ENCODE results near the gene SLC34A3.
A peak's percentile ranks its signal among the peaks of the same experiment; 100 is the strongest.
"Not testable (repeated sequence)": the region's sequence is repeated elsewhere in the genome, so short reads cannot be mapped to it uniquely, and the experiment has no call there.

SLC34A3 gene

DNA sequence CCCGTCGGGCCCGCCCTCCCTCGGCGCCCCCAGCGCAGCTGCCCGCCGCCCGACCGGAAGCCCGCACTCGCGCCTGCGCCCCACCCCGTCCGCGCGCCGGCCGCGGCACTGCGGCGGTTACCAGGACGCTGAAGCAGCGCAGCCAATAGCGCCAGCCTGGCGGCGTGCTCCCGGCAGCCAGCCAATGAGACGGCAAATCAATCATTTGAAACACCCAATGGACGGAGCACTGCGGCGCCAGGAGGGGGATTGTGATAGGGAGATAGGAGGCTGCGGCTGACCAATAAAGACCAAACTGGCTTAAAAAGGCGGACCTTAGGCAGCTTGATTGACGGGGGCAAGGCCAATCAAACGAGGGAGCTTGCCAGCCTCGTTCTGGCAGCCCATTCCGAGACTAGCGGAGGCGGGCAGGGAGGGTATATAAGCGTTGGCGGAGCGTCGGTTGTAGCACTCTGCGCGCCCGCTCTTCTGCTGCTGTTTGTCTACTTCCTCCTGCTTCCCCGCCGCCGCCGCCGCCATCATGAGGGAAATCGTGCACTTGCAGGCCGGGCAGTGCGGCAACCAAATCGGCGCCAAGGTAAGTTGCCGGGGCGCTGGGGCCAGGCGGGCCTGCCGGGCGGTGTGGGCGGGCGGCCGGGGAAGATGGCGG lies 10.3 kb downstream of the SLC34A3 start, which contains the start of gene TUBB4B:
TSS of gene TUBB4B (plus strand) at position 447 of the 649 bp plus-strand sequence. CDS start at position 521, 74 bp downstream.
- peak; percentile 100 for DNase-seq (ENCODE audit: low read depth)
- TF ChIP-seq, protein P1, sequence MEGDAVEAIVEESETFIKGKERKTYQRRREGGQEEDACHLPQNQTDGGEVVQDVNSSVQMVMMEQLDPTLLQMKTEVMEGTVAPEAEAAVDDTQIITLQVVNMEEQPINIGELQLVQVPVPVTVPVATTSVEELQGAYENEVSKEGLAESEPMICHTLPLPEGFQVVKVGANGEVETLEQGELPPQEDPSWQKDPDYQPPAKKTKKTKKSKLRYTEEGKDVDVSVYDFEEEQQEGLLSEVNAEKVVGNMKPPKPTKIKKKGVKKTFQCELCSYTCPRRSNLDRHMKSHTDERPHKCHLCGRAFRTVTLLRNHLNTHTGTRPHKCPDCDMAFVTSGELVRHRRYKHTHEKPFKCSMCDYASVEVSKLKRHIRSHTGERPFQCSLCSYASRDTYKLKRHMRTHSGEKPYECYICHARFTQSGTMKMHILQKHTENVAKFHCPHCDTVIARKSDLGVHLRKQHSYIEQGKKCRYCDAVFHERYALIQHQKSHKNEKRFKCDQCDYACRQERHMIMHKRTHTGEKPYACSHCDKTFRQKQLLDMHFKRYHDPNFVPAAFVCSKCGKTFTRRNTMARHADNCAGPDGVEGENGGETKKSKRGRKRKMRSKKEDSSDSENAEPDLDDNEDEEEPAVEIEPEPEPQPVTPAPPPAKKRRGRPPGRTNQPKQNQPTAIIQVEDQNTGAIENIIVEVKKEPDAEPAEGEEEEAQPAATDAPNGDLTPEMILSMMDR (IDR thresholded peaks at IDR 0.05; ENCODE audit: low read length, missing control alignments), result no peak
- peak within 1 kb of the TSS; percentile 81 for H3K4me3 ChIP-seq (replicated peaks; ENCODE audit: low read depth, low read length)

DNA sequence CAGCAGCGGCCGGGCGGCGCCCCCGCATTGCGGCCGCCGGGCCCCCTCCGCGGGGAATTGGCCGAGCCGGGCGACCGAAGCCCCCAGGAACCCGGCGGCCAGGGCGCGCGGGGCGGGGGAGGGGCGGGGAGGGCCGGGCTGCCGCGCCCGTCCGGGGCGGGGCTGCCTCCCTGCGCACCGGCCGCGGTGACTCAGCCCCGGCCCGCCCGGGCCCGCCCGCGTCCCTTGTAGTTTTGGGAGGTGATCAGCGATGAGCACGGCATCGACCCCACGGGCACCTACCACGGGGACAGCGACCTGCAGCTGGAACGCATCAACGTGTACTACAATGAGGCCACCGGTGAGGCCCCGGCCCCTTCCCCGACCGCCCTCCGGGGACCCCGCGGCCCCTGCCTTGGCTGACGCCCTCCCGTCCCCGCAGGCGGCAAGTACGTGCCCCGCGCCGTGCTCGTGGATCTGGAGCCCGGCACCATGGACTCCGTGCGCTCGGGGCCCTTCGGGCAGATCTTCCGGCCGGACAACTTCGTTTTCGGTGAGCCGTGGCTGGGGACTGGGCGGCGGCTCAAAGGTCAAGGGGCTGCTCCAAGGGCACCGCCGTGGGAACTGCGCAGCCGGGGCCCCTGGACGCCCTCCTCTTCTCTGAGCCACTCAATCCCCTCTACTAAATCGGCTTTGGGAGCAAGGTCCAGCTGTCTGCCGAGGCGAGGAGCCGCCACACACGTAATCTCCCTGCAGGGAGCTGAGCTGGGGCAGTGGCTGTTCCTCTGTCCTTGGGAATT lies 11.0 kb downstream of the SLC34A3 start:
- peak overlapping the region; percentile 81 for H3K4me3 ChIP-seq (replicated peaks; ENCODE audit: low read depth, low read length)
- peak; percentile 33 for DNase-seq (ENCODE audit: low read depth)
- TF ChIP-seq, protein P1 (IDR thresholded peaks at IDR 0.05; ENCODE audit: low read length, missing control alignments), result no peak

DNA sequence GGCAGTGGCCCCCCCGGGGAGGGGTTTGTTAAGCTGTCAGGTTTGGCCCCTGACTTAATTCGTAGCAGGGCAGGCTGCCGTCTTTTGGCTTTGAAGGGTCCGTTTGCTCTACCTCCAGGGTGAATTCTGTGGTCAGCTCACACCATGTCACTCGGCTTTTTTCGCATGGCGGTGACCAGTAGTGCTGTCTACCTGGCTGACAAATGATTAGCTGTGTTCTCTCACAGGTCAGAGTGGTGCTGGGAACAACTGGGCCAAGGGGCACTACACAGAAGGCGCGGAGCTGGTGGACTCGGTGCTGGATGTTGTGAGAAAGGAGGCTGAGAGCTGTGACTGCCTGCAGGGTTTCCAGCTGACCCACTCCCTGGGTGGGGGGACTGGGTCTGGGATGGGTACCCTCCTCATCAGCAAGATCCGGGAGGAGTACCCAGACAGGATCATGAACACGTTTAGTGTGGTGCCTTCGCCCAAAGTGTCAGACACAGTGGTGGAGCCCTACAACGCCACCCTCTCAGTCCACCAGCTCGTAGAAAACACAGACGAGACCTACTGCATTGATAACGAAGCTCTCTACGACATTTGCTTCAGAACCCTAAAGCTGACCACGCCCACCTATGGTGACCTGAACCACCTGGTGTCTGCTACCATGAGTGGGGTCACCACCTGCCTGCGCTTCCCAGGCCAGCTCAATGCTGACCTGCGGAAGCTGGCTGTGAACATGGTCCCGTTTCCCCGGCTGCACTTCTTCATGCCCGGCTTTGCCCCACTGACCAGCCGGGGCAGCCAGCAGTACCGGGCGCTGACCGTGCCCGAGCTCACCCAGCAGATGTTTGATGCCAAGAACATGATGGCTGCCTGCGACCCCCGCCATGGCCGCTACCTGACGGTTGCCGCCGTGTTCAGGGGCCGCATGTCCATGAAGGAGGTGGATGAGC lies 11.8 kb downstream of the SLC34A3 start:
- peak overlapping the region; percentile 81 for H3K4me3 ChIP-seq (replicated peaks; ENCODE audit: low read depth, low read length)
- DNase-seq (ENCODE audit: low read depth), result no peak
- TF ChIP-seq, protein P1 (IDR thresholded peaks at IDR 0.05; ENCODE audit: low read length, missing control alignments), result no peak

DNA sequence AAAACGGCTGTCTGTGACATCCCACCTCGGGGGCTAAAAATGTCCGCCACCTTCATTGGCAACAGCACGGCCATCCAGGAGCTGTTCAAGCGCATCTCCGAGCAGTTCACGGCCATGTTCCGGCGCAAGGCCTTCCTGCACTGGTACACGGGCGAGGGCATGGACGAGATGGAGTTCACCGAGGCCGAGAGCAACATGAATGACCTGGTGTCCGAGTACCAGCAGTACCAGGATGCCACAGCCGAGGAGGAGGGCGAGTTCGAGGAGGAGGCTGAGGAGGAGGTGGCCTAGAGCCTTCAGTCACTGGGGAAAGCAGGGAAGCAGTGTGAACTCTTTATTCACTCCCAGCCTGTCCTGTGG lies 12.5 kb downstream of the SLC34A3 start:
- not testable (repeated sequence) for DNase-seq (ENCODE audit: low read depth)
- H3K4me3 ChIP-seq (replicated peaks; ENCODE audit: low read depth, low read length), result peak overlapping the region; percentile 81

DNA sequence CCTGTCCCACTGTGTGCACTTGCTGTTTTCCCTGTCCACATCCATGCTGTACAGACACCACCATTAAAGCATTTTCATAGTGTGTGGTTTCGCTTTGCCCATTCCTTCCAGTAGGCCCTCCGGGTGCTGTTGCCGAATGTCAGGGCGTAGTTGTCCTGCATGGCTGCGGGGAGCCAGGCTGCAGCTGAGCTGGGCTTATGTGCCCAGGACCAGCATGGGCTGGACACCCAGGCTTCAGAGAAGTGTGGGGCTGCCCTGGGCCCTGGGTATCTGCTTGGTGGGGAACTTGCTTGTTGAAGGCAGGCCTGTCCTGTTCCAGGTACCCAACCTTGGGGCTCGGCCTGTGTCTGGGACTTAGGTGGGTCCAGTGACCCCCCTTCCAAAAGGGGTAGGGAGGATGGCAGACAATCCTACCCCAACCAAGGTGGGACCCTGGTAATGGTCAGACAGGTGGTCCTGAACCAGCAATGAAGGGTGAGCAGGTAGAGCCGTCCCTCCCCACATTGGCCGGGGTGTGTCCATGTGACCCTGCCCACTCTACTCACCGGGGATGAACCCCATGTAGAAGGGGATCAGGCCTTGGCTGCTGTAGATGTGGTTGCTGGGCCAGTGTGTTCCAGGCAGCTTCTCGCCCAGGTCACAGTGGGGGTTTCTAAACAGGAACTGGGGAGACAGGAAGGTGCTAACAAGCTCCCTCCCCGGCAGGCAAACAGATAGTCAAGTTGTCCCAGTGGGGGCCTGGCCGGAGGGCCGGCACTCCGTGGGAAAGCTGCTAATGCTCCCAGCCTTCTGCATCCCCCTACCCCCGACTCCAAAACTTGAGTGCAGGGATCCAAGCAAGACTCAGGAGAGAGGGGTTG lies 13.2 kb downstream of the SLC34A3 start:
- TF ChIP-seq, protein P1 (IDR thresholded peaks at IDR 0.05; ENCODE audit: low read length, missing control alignments), result no peak
- DNase-seq (ENCODE audit: low read depth), result no peak
- H3K4me3 ChIP-seq (replicated peaks; ENCODE audit: low read depth, low read length), result no peak overlapping the region

DNA sequence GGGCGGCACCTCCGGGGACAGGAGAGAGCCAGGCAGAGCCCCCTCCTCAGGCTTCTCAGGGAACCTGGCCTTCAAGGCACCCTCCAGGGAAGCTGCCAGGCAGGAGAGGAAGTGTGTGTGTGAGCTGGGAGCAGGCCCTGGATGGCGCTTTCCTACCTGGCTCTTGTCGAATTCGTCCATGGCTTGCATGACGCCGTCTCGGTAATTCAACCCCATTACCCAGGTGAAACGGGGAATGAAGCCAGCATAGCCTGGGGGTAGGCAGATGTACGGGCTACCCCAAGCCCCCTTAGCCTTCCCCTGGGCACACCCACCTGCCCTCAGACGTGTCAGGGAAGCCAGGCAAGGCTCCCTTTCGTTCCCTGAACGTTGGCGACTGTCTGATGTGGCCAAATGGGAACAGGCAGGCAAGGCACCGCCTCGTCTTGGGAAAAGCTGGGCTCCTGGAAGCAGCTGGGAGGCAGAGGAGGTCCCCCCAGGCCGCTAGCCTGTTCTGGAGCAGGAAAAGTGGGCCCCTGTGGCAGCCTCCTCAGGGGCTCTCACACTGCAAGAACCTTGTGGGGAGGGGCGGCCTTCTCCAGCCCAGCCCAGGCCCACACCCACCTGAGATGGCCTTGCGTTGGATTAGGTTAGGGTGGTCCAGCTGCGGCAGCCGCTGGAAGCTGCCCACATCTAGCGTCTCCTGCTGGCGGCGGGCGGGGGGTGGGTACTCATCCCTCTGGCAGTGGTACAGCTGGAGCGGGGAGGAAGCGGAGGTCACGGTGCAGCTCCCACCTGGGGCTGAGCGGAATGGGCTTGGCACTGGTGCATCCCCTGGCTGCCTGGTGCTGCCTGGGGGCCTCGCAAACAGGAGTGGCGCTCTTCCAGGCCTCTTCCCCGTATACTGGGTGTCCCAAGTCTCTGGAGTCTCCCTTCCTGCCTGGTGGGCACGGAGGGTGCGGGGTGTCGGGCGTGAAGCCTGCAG lies 14.1 kb downstream of the SLC34A3 start:
- DNase-seq (ENCODE audit: low read depth), result no peak
- no peak overlapping the region for H3K4me3 ChIP-seq (replicated peaks; ENCODE audit: low read depth, low read length)
- TF ChIP-seq, protein P1 (IDR thresholded peaks at IDR 0.05; ENCODE audit: low read length, missing control alignments), result no peak

All from fibroblast of pulmonary artery (primary cell).